H1 (cell line): ENCODE measurements around the gene SEC22B. TPM values are rescaled to one million over a fixed set of nuclear protein-coding genes. Genes with fewer than 3 reads are reported as not detected.
"Not testable (repeated sequence)": the region's sequence is repeated elsewhere in the genome, so short reads cannot be mapped to it uniquely, and the experiment has no call there.

Experiments
- CTCF ChIA-PET: fragments of 300-600 bp; sonication (Branson Sonifier 250); formaldehyde crosslinking; loops from one replicate; lab custom pipeline; 2021; ENCODE audit not compliant: partially characterized antibody; lab: Charles Lee
- POLR2A ChIA-PET: fragments of 300-600 bp; sonication (Branson Sonifier 250); formaldehyde crosslinking; loops from one replicate; lab custom pipeline; 2021; ENCODE audit warnings: inconsistent platforms; ENCODE audit not compliant: partially characterized antibody; lab: Charles Lee
- DNase-seq, 2 experiments: peaks; one replicate each; pipeline versions ENCODE4 v3.0.0 to v3.0.0-alpha.2; 2010 to 2022; ENCODE audit warnings: low spot score in 2 of 2, low read depth in 1 of 2, mixed read lengths in 1 of 2
- FAIRE-seq: peaks from 2 replicates; lab custom pipeline; 2011; peaks lifted over from hg19 to GRCh38; lab: Jason Lieb, UNC
- H2AFZ ChIP-seq: 2 replicates; pipeline ENCODE4 v1.8.1; 2012; ENCODE audit warnings: low read length, inconsistent platforms
- H2AK5ac ChIP-seq: 2 replicates; pipeline ENCODE4 v1.6.1; 2013; ENCODE audit warnings: low read depth, low read length
- H2BK120ac ChIP-seq: replicated peaks from 2 replicates; pipeline ENCODE3; 2013; ENCODE audit warnings: low read depth, low read length, inconsistent platforms
- H2BK12ac ChIP-seq: 2 replicates; pipeline ENCODE4 v1.6.1; 2013; ENCODE audit warnings: low read depth, low read length
- H2BK15ac ChIP-seq: 2 replicates; pipeline ENCODE4 v1.6.1; 2013; ENCODE audit warnings: low read length
- H2BK20ac ChIP-seq: 2 replicates; pipeline ENCODE4 v1.6.1; 2013; ENCODE audit warnings: low read length
- H2BK5ac ChIP-seq: 2 replicates; pipeline ENCODE4 v1.6.1; 2013; ENCODE audit warnings: low read depth, low read length
- H3K14ac ChIP-seq: 2 replicates; pipeline ENCODE4 v1.6.1; 2013; ENCODE audit warnings: inconsistent platforms; ENCODE audit not compliant: insufficient read length
- H3K18ac ChIP-seq: 2 replicates; pipeline ENCODE4 v1.6.1; 2013; ENCODE audit warnings: low read length; ENCODE audit errors: extremely low read depth
- H3K23ac ChIP-seq: 2 replicates; pipeline ENCODE4 v1.6.1; 2013; ENCODE audit warnings: inconsistent platforms; ENCODE audit not compliant: insufficient read length
- H3K23me2 ChIP-seq: 2 replicates; pipeline ENCODE4 v1.6.1; 2013; ENCODE audit warnings: low read depth, low read length
- H3K27ac ChIP-seq: 2 replicates; pipeline ENCODE4 v1.6.1; 2011; ENCODE audit warnings: low read depth, low read length, inconsistent platforms
- H3K27me3 ChIP-seq, 4 experiments: replicated peaks in 1 of 4; 1 replicate in 1 of 4; 2 replicates in 3 of 4; pipeline versions ENCODE4 v1.6.1 to v1.8.1; 2011 to 2013; ENCODE audit warnings: low read length in 3 of 4, mild to moderate bottlenecking in 3 of 4, inconsistent platforms in 2 of 4, mixed read lengths in 2 of 4, moderate library complexity in 1 of 4; ENCODE audit not compliant: control insufficient read depth in 3 of 4, insufficient read depth in 3 of 4; ENCODE audit errors: extremely low read depth in 1 of 4
- H3K36me3 ChIP-seq, 4 experiments: 2 replicates each; pipeline versions ENCODE4 v1.6.1 to v1.8.1; 2011 to 2013; ENCODE audit warnings: mild to moderate bottlenecking in 4 of 4, low read length in 3 of 4, moderate library complexity in 2 of 4, control low read depth in 1 of 4, inconsistent platforms in 1 of 4; ENCODE audit not compliant: insufficient read depth in 4 of 4, control insufficient read depth in 2 of 4
- H3K4ac ChIP-seq: replicated peaks from 2 replicates; pipeline ENCODE3; 2013; ENCODE audit warnings: low read length, low read depth, mixed read lengths, inconsistent platforms; ENCODE audit not compliant: insufficient read length
- H3K4me1 ChIP-seq, 4 experiments: replicated peaks in 1 of 4; 1 replicate in 1 of 4; 2 replicates in 3 of 4; pipeline versions ENCODE4 v1.6.1 to v1.8.1; 2011 to 2013; ENCODE audit warnings: low read length in 3 of 4, inconsistent platforms in 2 of 4, mixed read lengths in 1 of 4; ENCODE audit not compliant: insufficient read depth in 4 of 4, control insufficient read depth in 3 of 4
- H3K4me2 ChIP-seq, 2 experiments: 2 replicates each; pipeline versions ENCODE4 v1.6.1 to v1.8.1; 2011 to 2013; ENCODE audit warnings: low read depth in 2 of 2, low read length in 2 of 2, control low read depth in 1 of 2, inconsistent platforms in 1 of 2, mild to moderate bottlenecking in 1 of 2; ENCODE audit not compliant: insufficient read depth in 1 of 2
- H3K4me3 ChIP-seq, 4 experiments: fragments of 200-600, 300-600 bp in 1 of 4; sonication (generic), shearing (Covaris generic), sonication (Bioruptor Twin) in 1 of 4; 2 replicates each; pipeline versions ENCODE4 v1.5.1 to v1.8.1; 2011 to 2016; ENCODE audit warnings: low read length in 4 of 4, low read depth in 3 of 4, control low read depth in 2 of 4, inconsistent platforms in 2 of 4, mild to moderate bottlenecking in 2 of 4, mixed read lengths in 1 of 4, moderate library complexity in 1 of 4; ENCODE audit not compliant: insufficient read depth in 2 of 4; ENCODE audit errors: extremely low read depth in 1 of 4
- H3K56ac ChIP-seq: replicated peaks from 2 replicates; pipeline ENCODE3; 2013; ENCODE audit warnings: low read depth, mild to moderate bottlenecking, mixed read lengths, low read length, inconsistent platforms; ENCODE audit not compliant: insufficient read length
- H3K79me1 ChIP-seq: 2 replicates; pipeline ENCODE4 v1.6.1; 2013; ENCODE audit warnings: low read depth, low read length, control low read depth
- H3K79me2 ChIP-seq, 2 experiments: 2 replicates each; pipeline versions ENCODE4 v1.6.1 to v1.8.1; 2012 to 2013; ENCODE audit warnings: low read length in 2 of 2, mild to moderate bottlenecking in 2 of 2, inconsistent platforms in 1 of 2; ENCODE audit not compliant: insufficient read depth in 2 of 2, control insufficient read depth in 1 of 2
- H3K9ac ChIP-seq, 4 experiments: replicated peaks in 1 of 4; 1 replicate in 1 of 4; 2 replicates in 3 of 4; pipeline versions ENCODE4 v1.6.1 to v1.8.1; 2011 to 2013; ENCODE audit warnings: low read depth in 3 of 4, low read length in 3 of 4, control low read depth in 2 of 4, mild to moderate bottlenecking in 2 of 4, moderate library complexity in 2 of 4, inconsistent platforms in 1 of 4; ENCODE audit errors: extremely low read depth in 1 of 4
- H3K9me3 ChIP-seq, 2 experiments: 2 replicates each; pipeline versions ENCODE4 v1.6.1 to v1.8.1; 2012 to 2013; ENCODE audit warnings: mild to moderate bottlenecking in 2 of 2, moderate library complexity in 2 of 2, control low read depth in 1 of 2, inconsistent platforms in 1 of 2, low read depth in 1 of 2, low read length in 1 of 2, mixed read lengths in 1 of 2; ENCODE audit not compliant: insufficient read depth in 2 of 2
- H4K20me1 ChIP-seq, 2 experiments: replicated peaks in 1 of 2; 2 replicates each; pipeline versions ENCODE3 to v1.8.1; 2011 to 2013; ENCODE audit warnings: inconsistent platforms in 2 of 2, low read length in 2 of 2, mild to moderate bottlenecking in 1 of 2; ENCODE audit not compliant: insufficient read depth in 2 of 2, control insufficient read depth in 1 of 2
- H4K5ac ChIP-seq: 2 replicates; pipeline ENCODE4 v1.6.1; 2013; ENCODE audit warnings: low read length, low read depth, mixed read lengths, inconsistent platforms; ENCODE audit not compliant: insufficient read length
- H4K8ac ChIP-seq: 2 replicates; pipeline ENCODE4 v1.8.0; 2013; ENCODE audit warnings: mild to moderate bottlenecking, moderate library complexity, low read length, inconsistent platforms; ENCODE audit not compliant: insufficient read depth; ENCODE audit errors: extremely low read depth
- H4K91ac ChIP-seq: replicated peaks from 2 replicates; pipeline ENCODE3; 2013; ENCODE audit warnings: low read length, mixed read lengths, inconsistent platforms; ENCODE audit not compliant: insufficient read length
- polyA plus RNA-seq, 7 experiments: library from polyadenylated mRNA; depleted of rRNA in 3 of 7; stranded (reverse) in 5 of 7; unstranded in 2 of 7; fragments of >200 nt in 5 of 7; fragments of 200-250 nt in 2 of 7; gene quantifications; 1 replicate in 5 of 7; 2 replicates in 1 of 7; 4 replicates in 1 of 7; pipeline versions ENCODE4 v1.2.1 to v1.2.3, GENCODE V29; 2011 to 2013; ENCODE audit warnings: missing spikeins in 2 of 7, mixed read lengths in 2 of 7
- total RNA-seq: library from RNA; stranded (reverse); fragmentation: NEBNext Ultra II Directional; extraction: Animal tissue kit (Norgen Biotek cat#: 25700); gene quantifications from 2 replicates; pipeline ENCODE4 v1.2.1, GENCODE V29; 2021

Gene SEC22B
- total and polyA plus RNA-seq, 2 of the 8 experiments (the other 6 are each of a cell fraction or from before 2014, with no cell fraction given): 5.6 to 11.6 TPM

- H2AFZ ChIP-seq, H3K79me1 ChIP-seq, H4K8ac ChIP-seq, H3K27ac ChIP-seq, H2BK120ac ChIP-seq, H4K20me1 ChIP-seq, H4K5ac ChIP-seq, H3K4me2 ChIP-seq, H2BK5ac ChIP-seq, FAIRE-seq, H3K14ac ChIP-seq, H2AK5ac ChIP-seq, H3K4me1 ChIP-seq, H3K23ac ChIP-seq, H3K36me3 ChIP-seq, H3K23me2 ChIP-seq, H3K56ac ChIP-seq, DNase-seq, H3K4me3 ChIP-seq, H3K79me2 ChIP-seq, H3K9me3 ChIP-seq, H4K91ac ChIP-seq, H2BK20ac ChIP-seq, H2BK15ac ChIP-seq, POLR2A ChIA-PET, H3K9ac ChIP-seq, H2BK12ac ChIP-seq, H3K4ac ChIP-seq, H3K18ac ChIP-seq, CTCF ChIA-PET: not testable (repeated sequence)
- H3K27me3 ChIP-seq: peaks cover 7 to 20% (median 11%) of the 10 kb centered on the region in 4 experiments
Observed at GRCh38 chr1:120133928-120134325, 42.4 kb downstream of the SEC22B start.
